ENCODE data around the gene C20orf96. TPM values are rescaled to one million over a fixed set of nuclear protein-coding genes. Genes with fewer than 3 reads are reported as not detected.
A peak's percentile ranks its signal among the peaks of the same experiment; 100 is the strongest.
"Not testable (repeated sequence)": the region's sequence is repeated elsewhere in the genome, so short reads cannot be mapped to it uniquely, and the experiment has no call there.

Gene C20orf96
- total and polyA plus RNA-seq, 7 experiments from 2014 or later, result 0.86 to 5.7 (median 4.7) TPM

DNA sequence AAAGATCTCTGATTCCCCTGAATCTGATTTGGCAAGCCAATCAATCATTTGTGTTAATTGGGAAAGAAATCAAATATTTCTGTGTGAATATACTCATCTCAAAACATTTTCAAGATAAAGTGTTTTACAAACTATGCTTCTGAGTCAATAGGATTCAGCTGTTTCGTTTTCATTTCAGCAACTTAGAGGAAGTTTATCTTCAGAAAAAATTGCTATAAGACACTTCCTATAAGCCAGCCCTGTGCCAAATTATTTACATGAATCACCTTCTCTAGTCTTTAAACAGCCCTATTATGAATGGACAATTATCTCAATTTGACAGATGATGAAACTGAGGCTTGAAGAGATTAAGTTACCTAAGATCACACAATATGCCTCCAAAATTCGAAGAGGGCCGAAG is 52.6 kb downstream of the C20orf96 start:
- H3K4me3 ChIP-seq (ENCODE audit: low read length), result peak overlapping the region; percentile 21
- H3K9me3 ChIP-seq (ENCODE audit: control insufficient read depth in 2 of 3, low read length in 3 of 3), result no peaks in the 10 kb centered on the region
- CTCF ChIA-PET, result interaction anchor here (0.8 to 1.5 kb wide), 3 partner anchors 27 to 92 kb away, joined by 3 to 4 read pairs (median 3); no protein-coding TSS in a partner anchor
- H3K27ac ChIP-seq (ENCODE audit: low read depth, low read length), result peak overlapping the region; percentile 55
- H3K4me3 Mint-ChIP-seq, result peak overlapping the region; percentile 72 to 90 (median 83)
- DNase-seq, result peak in 2 of 9 donors; percentile 9 to 18
- no peaks in the 10 kb centered on the region for H3K36me3 Mint-ChIP-seq
- peak; percentile 69 for ATAC-seq
- H3K27me3 ChIP-seq (ENCODE audit: control insufficient read depth in 2 of 2, insufficient read depth in 2 of 2, low read length in 2 of 2), result no peaks in the 10 kb centered on the region
- peaks cover 9 to 33% (median 27%) of the 10 kb centered on the region in 7 donors for H3K4me1 Mint-ChIP-seq
- no peaks in the 10 kb centered on the region for H3K36me3 ChIP-seq (ENCODE audit: control insufficient read depth in 2 of 3, insufficient read depth in 3 of 3, low read length in 3 of 3)
- peaks cover 0 to 11% (median 0%) of the 10 kb centered on the region in 5 donors for H3K27me3 Mint-ChIP-seq
- POLR2A ChIA-PET, result interaction anchor here (0.7 to 1.3 kb wide), 3 partner anchors 10 to 30 kb away, joined by 3 to 7 read pairs (median 4); partner anchors contain the start of gene DEFB129
- intact Hi-C loops (cut with micrococcal nuclease), result no loop called here
- peak overlapping the region; percentile 77 to 94 (median 87) for H3K27ac Mint-ChIP-seq
- peaks cover 0 to 21% of the 10 kb centered on the region in 2 donors for H3K4me1 ChIP-seq (ENCODE audit: control insufficient read depth in 2 of 2, insufficient read depth in 2 of 2, low read length in 2 of 2)
- H3K9me3 Mint-ChIP-seq, result no peaks in the 10 kb centered on the region

DNA sequence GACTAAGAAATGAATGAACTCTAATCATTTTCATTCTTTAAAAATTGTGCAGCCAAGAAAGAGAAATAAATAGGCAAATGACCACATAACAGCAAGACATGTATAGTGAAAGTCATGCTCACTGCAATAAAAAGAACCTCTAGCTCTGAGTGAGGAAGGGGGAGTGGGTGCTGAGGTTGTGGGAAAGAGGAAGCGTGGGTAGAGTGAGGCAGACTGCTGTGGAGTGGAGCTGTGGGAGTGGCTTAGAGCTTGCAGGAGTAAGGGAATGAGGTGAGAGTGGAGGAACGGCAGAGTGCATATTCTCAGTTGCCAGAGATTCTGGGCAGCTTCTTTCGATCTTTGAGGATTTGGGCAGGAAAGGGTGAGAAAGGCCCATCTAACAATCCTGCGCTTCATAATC is 53.1 kb downstream of the C20orf96 start:
- peak overlapping the region; percentile 77 to 94 (median 87) for H3K27ac Mint-ChIP-seq
- CTCF ChIA-PET, result interaction anchor here (0.8 to 1.5 kb wide), 3 partner anchors 27 to 93 kb away, joined by 3 to 4 read pairs (median 3); no protein-coding TSS in a partner anchor
- H3K27me3 Mint-ChIP-seq, result peaks cover 0 to 9% (median 0%) of the 10 kb centered on the region in 5 donors
- no peaks in the 10 kb centered on the region for H3K9me3 ChIP-seq (ENCODE audit: control insufficient read depth in 2 of 3, low read length in 3 of 3)
- ATAC-seq, result peak; percentile 83
- no peaks in the 10 kb centered on the region for H3K36me3 ChIP-seq (ENCODE audit: control insufficient read depth in 2 of 3, insufficient read depth in 3 of 3, low read length in 3 of 3)
- H3K4me3 ChIP-seq (ENCODE audit: low read length), result peak overlapping the region; percentile 21
- peak overlapping the region; percentile 55 for H3K27ac ChIP-seq (ENCODE audit: low read depth, low read length)
- POLR2A ChIA-PET, result interaction anchor here (0.7 to 1.3 kb wide), 3 partner anchors 9 to 30 kb away, joined by 3 to 7 read pairs (median 4); partner anchors contain the start of gene DEFB129
- peaks cover 9 to 33% (median 27%) of the 10 kb centered on the region in 7 donors for H3K4me1 Mint-ChIP-seq
- peak in 5 of 9 donors; percentile 6 to 60 (median 16) for DNase-seq
- H3K36me3 Mint-ChIP-seq, result no peaks in the 10 kb centered on the region
- peaks cover 0 to 21% of the 10 kb centered on the region in 2 donors for H3K4me1 ChIP-seq (ENCODE audit: control insufficient read depth in 2 of 2, insufficient read depth in 2 of 2, low read length in 2 of 2)
- no peaks in the 10 kb centered on the region for H3K9me3 Mint-ChIP-seq
- H3K27me3 ChIP-seq (ENCODE audit: control insufficient read depth in 2 of 2, insufficient read depth in 2 of 2, low read length in 2 of 2), result no peaks in the 10 kb centered on the region
- intact Hi-C loops (cut with micrococcal nuclease), result no loop called here
- peak overlapping the region; percentile 72 to 90 (median 83) for H3K4me3 Mint-ChIP-seq

DNA sequence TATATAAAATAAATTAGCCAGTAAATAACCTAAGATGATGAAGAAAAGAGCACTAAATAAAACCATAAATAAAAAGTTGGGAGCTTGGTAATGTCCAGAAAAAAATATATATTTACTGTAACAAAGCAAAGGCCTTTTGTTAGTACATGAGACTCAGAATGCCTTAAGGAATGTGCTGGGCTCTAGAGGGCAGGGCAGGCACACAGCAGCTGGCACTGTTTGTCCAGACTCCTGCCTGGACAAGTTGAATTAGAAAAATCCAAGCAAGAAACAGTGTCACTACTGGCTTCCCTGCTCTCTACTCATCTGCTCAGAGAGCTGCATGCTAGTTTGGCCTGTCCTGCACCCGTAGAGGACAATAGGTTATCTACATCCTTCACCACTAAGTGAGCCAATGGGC is 54.7 kb downstream of the C20orf96 start:
- POLR2A ChIA-PET, result no interaction called here
- no peaks in the 10 kb centered on the region for H3K27me3 Mint-ChIP-seq
- H3K9me3 Mint-ChIP-seq, result no peaks in the 10 kb centered on the region
- no peaks in the 10 kb centered on the region for H3K36me3 Mint-ChIP-seq
- H3K27ac Mint-ChIP-seq, result peak overlapping the region in 4 of 9 donors; percentile 39 to 91 (median 84)
- Histone ChIP-seq H3K4me1 (ENCODE audit: control insufficient read depth in 2 of 2, insufficient read depth in 2 of 2, low read length in 2 of 2) (peaks cover 0 to 21% of the 10 kb centered on the region in 2 donors), H3K4me3 (ENCODE audit: low read length) (no peak overlapping the region), H3K27me3 (ENCODE audit: control insufficient read depth in 2 of 2, insufficient read depth in 2 of 2, low read length in 2 of 2) (no peaks in the 10 kb centered on the region), H3K36me3 (ENCODE audit: control insufficient read depth in 2 of 3, insufficient read depth in 3 of 3, low read length in 3 of 3) (no peaks in the 10 kb centered on the region), H3K27ac (ENCODE audit: low read depth, low read length) (no peak overlapping the region), H3K9me3 (ENCODE audit: control insufficient read depth in 2 of 3, low read length in 3 of 3) (no peaks in the 10 kb centered on the region)
- no peak for DNase-seq
- no peak for ATAC-seq
- H3K4me3 Mint-ChIP-seq, result peak overlapping the region in 3 of 10 donors; percentile 38 to 85 (median 82)
- intact Hi-C loops (cut with micrococcal nuclease), result no loop called here
- CTCF ChIA-PET, result no interaction called here
- H3K4me1 Mint-ChIP-seq, result peaks cover 9 to 33% (median 27%) of the 10 kb centered on the region in 7 donors

DNA sequence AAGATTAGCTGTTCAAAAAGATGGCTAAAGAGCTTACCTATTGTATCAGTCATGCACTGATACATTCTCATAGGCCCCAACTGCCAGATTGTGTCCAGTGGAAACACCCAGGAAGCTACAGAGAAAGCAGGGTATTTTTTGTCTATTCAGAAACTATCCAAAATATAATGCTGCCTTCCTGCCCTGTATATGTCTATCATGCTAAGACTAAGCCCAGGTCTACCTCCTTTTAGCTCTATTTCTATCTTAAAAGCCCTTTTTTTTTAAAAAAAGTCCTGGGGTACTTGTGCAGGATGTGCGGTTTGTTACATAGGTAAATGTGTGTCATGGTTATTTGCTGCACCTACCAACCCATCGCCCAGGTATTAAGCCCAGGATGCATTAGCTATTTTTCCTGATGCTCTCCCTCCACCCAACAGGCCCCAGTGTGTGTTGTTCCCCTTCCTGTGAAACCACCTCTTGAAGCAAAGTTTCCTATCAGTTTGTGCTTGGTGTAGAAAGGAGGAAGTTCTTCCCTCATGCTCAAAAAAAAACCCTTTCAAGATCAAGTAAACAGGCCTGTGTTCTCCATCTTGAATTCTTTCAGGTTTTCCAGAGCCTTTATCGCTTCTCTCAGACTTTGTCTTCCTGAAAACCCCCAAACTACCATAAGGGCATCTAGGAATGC is 63.0 kb downstream of the C20orf96 start:
- Histone ChIP-seq H3K4me1 (ENCODE audit: control insufficient read depth in 2 of 2, insufficient read depth in 2 of 2, low read length in 2 of 2) (peaks cover 0 to 26% of the 10 kb centered on the region in 2 donors), H3K27me3 (ENCODE audit: control insufficient read depth in 2 of 2, insufficient read depth in 2 of 2, low read length in 2 of 2) (no peaks in the 10 kb centered on the region), H3K4me3 (ENCODE audit: low read length) (no peak overlapping the region), H3K27ac (ENCODE audit: low read depth, low read length) (peak overlapping the region; percentile 44), H3K9me3 (ENCODE audit: control insufficient read depth in 2 of 3, low read length in 3 of 3) (no peaks in the 10 kb centered on the region), H3K36me3 (ENCODE audit: control insufficient read depth in 2 of 3, insufficient read depth in 3 of 3, low read length in 3 of 3) (no peaks in the 10 kb centered on the region)
- peak; percentile 69 for ATAC-seq
- intact Hi-C loops (cut with micrococcal nuclease), result no loop called here
- Mint-ChIP-seq H3K9me3 (peaks cover 0 to 5% (median 0%) of the 10 kb centered on the region in 11 donors), H3K27ac (peak overlapping the region; percentile 46 to 95 (median 80)), H3K4me1 (peaks cover 8 to 41% (median 29%) of the 10 kb centered on the region in 7 donors), H3K36me3 (peaks cover 0 to 4% (median 0%) of the 10 kb centered on the region in 5 donors), H3K27me3 (peaks cover 0 to 13% (median 0%) of the 10 kb centered on the region in 5 donors), H3K4me3 (peak overlapping the region in 8 of 10 donors; percentile 14 to 69 (median 42))
- DNase-seq, result peak in 7 of 9 donors; percentile 11 to 55 (median 47)
- ChIA-PET CTCF (interaction anchor here (0.6 to 1.2 kb wide), 5 partner anchors 10 to 102 kb away, joined by 4 to 6 read pairs (median 5); partner anchors contain the start of gene DEFB132), POLR2A (interaction anchor here (0.5 to 2.6 kb wide), 5 partner anchors 9 to 73 kb away, joined by 4 to 7 read pairs (median 5); no protein-coding TSS in a partner anchor)

DNA sequence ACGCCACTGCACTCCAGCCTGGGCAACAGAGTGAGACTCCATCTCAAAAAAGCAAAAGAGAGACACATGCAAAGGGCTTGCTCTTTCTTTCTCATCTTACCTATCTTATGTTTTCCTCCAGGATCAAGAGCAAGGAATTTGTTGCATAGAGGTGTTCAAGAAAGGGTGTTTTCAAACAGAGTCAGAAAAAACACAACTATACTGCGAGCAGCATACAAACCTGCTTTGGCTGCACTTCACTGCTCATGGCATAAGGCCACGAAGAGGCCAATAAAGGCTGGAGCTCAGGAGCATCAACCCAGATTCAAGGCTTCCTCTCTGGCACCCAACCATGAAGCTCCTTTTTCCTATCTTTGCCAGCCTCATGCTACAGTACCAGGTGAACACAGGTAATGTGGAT is 63.6 kb downstream of the C20orf96 start, which contains the start of gene DEFB129:
Gene DEFB129 (plus strand): TSS at position 301 of the 400 bp plus-strand sequence. CDS start 31 bp downstream, at position 332.
- no peak for ATAC-seq
- intact Hi-C loops (cut with micrococcal nuclease), result no loop called here
- POLR2A ChIA-PET, result interaction anchor here (0.5 to 2.6 kb wide), 6 partner anchors 9 to 73 kb away, joined by 3 to 7 read pairs (median 4); no protein-coding TSS in a partner anchor
- CTCF ChIA-PET, result interaction anchor here (0.6 to 1.4 kb wide), 6 partner anchors 10 to 103 kb away, joined by 4 to 6 read pairs (median 5); partner anchors contain the start of gene DEFB132
- peaks cover 0 to 18% (median 0%) of the 10 kb centered on the region in 5 donors for H3K27me3 Mint-ChIP-seq
- H3K36me3 ChIP-seq (ENCODE audit: control insufficient read depth in 2 of 3, insufficient read depth in 3 of 3, low read length in 3 of 3), result no peaks in the 10 kb centered on the region
- H3K4me1 ChIP-seq (ENCODE audit: control insufficient read depth in 2 of 2, insufficient read depth in 2 of 2, low read length in 2 of 2), result peaks cover 0 to 26% of the 10 kb centered on the region in 2 donors
- H3K27me3 ChIP-seq (ENCODE audit: control insufficient read depth in 2 of 2, insufficient read depth in 2 of 2, low read length in 2 of 2), result no peaks in the 10 kb centered on the region
- peak within 1 kb of the TSS in 9 of 10 donors; percentile 29 to 69 (median 39) for H3K4me3 Mint-ChIP-seq
- no peak within 1 kb of the TSS for H3K4me3 ChIP-seq (ENCODE audit: low read length)
- H3K27ac ChIP-seq (ENCODE audit: low read depth, low read length), result peak within 1 kb of the TSS; percentile 44
- H3K4me1 Mint-ChIP-seq, result peaks cover 8 to 41% (median 29%) of the 10 kb centered on the region in 7 donors
- H3K9me3 Mint-ChIP-seq, result peaks cover 0 to 5% (median 0%) of the 10 kb centered on the region in 11 donors
- H3K36me3 Mint-ChIP-seq, result peaks cover 0 to 4% (median 0%) of the 10 kb centered on the region in 5 donors
- DNase-seq, result no peak
- H3K27ac Mint-ChIP-seq, result peak within 1 kb of the TSS; percentile 46 to 95 (median 80)
- H3K9me3 ChIP-seq (ENCODE audit: control insufficient read depth in 2 of 3, low read length in 3 of 3), result no peaks in the 10 kb centered on the region

DNA sequence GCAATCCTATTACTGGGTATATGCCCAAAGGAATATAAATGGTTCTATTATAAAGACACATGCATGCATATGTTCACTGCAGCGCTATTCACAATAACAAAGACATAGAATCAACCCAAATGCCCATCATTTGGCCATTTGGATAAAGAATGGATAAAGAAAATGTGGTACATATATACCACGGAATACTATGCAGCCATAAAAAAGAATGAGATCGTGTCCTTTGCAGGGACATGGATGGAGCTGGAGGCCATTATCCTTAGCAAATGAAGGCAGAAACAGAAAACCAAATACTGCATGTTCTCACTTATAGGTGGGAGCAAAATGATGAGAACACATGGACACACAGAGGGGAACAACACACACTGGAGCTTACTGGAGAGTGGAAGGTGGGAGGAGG is 64.7 kb downstream of the C20orf96 start:
- H3K4me1 ChIP-seq (ENCODE audit: control insufficient read depth in 2 of 2, insufficient read depth in 2 of 2, low read length in 2 of 2), result peaks cover 0 to 26% of the 10 kb centered on the region in 2 donors
- ChIA-PET POLR2A (interaction anchor here (0.7 to 1.0 kb wide), 3 partner anchors 16 to 99 kb away, joined by 3 read pairs; partner anchors contain the start of genes DEFB132 and SOX12), CTCF (interaction anchor here (1.4 kb wide), 2 partner anchors 40 to 105 kb away, joined by 5 read pairs; no protein-coding TSS in a partner anchor)
- H3K27ac ChIP-seq (ENCODE audit: low read depth, low read length); H3K36me3 ChIP-seq (ENCODE audit: control insufficient read depth in 2 of 3, insufficient read depth in 3 of 3, low read length in 3 of 3); H3K9me3 ChIP-seq (ENCODE audit: control insufficient read depth in 2 of 3, low read length in 3 of 3); ATAC-seq; DNase-seq; H3K36me3 Mint-ChIP-seq; H3K27me3 ChIP-seq (ENCODE audit: control insufficient read depth in 2 of 2, insufficient read depth in 2 of 2, low read length in 2 of 2); H3K4me3 ChIP-seq (ENCODE audit: low read length); intact Hi-C loops (cut with micrococcal nuclease); H3K9me3 Mint-ChIP-seq: not testable (repeated sequence)
- peaks cover 8 to 41% (median 29%) of the 10 kb centered on the region in 7 donors for H3K4me1 Mint-ChIP-seq
- peak overlapping the region in 7 of 9 donors; percentile 58 to 95 (median 80) for H3K27ac Mint-ChIP-seq
- H3K4me3 Mint-ChIP-seq, result peak overlapping the region in 5 of 10 donors; percentile 23 to 52 (median 36)
- peaks cover 2 to 25% (median 2%) of the 10 kb centered on the region in 5 donors for H3K27me3 Mint-ChIP-seq
